IPS DF 6.9 (cell line): ENCODE data around the gene DEFB131B.
"Not testable (repeated sequence)": the region's sequence is repeated elsewhere in the genome, so short reads cannot be mapped to it uniquely, and the experiment has no call there.

ENCODE experiments used
- DNase-seq: peaks from one replicate; pipeline ENCODE4 v3.0.0-alpha.2; 2013; ENCODE audit warnings: low read depth, low spot score
- H3K27ac ChIP-seq: one replicate; pipeline ENCODE4 v1.5.1; 2013; ENCODE audit warnings: low read length, control low read depth
- H3K27me3 ChIP-seq: 2 replicates; pipeline ENCODE4 v1.6.1; 2013; ENCODE audit warnings: mild to moderate bottlenecking, low read length; ENCODE audit not compliant: control insufficient read depth, insufficient read depth
- H3K36me3 ChIP-seq: 2 replicates; pipeline ENCODE4 v1.6.1; 2013; ENCODE audit warnings: low read length; ENCODE audit not compliant: control insufficient read depth, insufficient read depth
- H3K4me1 ChIP-seq: 2 replicates; pipeline ENCODE4 v1.6.1; 2013; ENCODE audit warnings: low read length; ENCODE audit not compliant: control insufficient read depth, insufficient read depth
- H3K4me3 ChIP-seq: 2 replicates; pipeline ENCODE4 v1.5.1; 2013; ENCODE audit warnings: mild to moderate bottlenecking, low read length
- H3K9me3 ChIP-seq: 2 replicates; pipeline ENCODE4 v1.6.1; 2013; ENCODE audit warnings: low read length, inconsistent platforms; ENCODE audit not compliant: control insufficient read depth, insufficient read depth
- WGBS: extraction: QIAGEN DNeasy Blood & Tissue Kit; methylation state at CpG from one replicate; pipeline ENCODE4 v1.1.7; 2013; ENCODE audit warnings: mixed read lengths, missing lambda C conversion rate; ENCODE audit not compliant: insufficient read length, insufficient coverage; 5-methylcytosine and 5-hydroxymethylcytosine counted together

Gene DEFB131B

DNA sequence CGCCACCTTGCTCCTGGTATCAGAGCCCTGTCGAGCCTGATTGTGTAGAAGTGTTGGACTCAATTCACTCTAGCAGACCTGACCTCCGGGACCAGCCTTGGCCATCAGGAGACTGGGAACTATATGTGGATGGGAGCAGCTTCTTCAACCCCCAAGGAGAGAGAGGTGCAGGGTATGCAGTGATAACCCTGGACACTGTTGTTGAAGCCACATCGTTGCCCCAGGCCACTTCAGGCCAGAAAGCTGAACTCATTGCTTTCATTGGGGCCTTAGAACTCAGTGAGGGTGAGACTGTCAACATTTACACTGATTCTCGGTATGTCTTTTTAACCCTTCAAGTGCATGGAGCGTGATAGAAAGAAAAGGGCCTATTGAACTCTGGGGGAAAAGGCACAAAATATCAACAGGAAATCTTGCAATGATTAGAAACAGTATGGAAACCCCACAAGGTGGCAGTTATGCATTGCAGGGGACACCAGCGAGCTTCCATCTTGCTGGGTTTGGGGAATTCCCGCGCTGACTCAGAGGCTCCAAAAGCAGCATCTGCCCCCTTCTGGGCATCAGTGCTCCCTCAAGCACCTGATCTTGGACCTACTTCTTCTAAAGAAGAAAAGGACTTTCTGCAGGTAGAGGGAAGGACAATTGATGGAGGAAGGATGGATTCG lies 33.2 kb downstream of the DEFB131B start:
- H3K4me3 ChIP-seq, H3K27ac ChIP-seq, H3K27me3 ChIP-seq, DNase-seq, H3K36me3 ChIP-seq, H3K9me3 ChIP-seq, H3K4me1 ChIP-seq: not testable (repeated sequence)
- WGBS, result no CpG with 5 or more reads among the region's 10 CpGs

DNA sequence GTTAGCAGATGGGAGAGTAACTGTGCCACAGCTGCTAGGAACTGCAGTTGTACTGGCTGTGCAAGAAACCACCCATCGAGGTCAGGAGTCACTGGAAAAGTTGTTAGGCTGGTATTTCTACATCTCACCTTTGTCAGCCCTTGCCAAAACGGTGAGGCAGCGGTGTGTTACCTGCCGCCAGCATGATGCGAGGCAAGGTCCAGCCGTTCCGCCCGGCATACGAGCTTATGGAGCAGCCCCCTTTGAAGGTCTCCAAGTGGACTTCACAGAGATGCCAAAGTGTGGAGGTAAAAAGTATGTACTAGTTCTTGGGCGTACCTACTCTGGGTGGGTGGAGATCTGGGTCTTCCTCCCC lies 33.7 kb downstream of the DEFB131B start:
- not testable (repeated sequence) for H3K4me1 ChIP-seq, H3K9me3 ChIP-seq, H3K36me3 ChIP-seq, H3K4me3 ChIP-seq, DNase-seq, H3K27me3 ChIP-seq, H3K27ac ChIP-seq
- WGBS, result no CpG with 5 or more reads among the region's 10 CpGs

DNA sequence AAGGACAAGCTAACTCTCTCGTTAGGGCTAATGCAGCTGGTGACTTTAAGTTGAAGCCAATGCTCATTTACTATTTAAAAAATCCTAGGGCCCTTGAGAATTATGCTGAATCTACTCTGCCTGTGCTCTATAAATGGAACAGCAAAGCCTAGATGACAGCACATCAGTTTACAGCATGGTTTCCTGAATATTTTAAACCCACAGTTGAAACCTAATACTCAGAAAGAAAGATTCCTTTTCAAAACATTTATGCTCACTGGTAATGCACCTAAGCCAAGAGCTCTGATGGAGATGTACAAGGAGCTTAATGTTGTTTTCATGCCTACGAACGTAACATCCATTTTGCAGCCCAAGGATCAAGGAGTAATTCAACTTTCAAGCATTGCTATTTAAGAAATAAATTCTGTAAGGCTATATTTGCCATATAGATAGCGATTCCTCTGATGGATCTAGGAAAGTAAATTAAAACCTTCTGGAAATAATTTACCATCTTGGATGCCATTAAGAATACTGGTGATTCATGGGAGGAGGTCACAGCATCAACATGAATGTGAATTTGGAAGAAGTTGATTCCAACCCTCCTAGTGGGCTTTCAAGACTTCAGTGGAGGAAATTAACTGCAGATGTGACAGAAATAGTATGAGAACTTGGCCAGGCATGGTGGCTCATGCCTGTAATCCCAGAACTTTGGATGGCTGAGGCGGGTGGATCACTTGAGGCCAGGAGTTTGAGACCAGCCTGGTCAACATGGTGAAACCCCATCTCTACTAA lies 35.7 kb downstream of the DEFB131B start:
- no peak for DNase-seq
- Histone ChIP-seq H3K36me3 (peaks cover 3% of the 10 kb centered on the region; the same call in 1 of the 2 replicates), H3K4me1 (no peaks in the 10 kb centered on the region), H3K27ac (no peak overlapping the region), H3K27me3 (no peaks in the 10 kb centered on the region), H3K4me3 (no peak overlapping the region), H3K9me3 (no peaks in the 10 kb centered on the region)
- WGBS, result no CpG with 5 or more reads among the region's 5 CpGs

DNA sequence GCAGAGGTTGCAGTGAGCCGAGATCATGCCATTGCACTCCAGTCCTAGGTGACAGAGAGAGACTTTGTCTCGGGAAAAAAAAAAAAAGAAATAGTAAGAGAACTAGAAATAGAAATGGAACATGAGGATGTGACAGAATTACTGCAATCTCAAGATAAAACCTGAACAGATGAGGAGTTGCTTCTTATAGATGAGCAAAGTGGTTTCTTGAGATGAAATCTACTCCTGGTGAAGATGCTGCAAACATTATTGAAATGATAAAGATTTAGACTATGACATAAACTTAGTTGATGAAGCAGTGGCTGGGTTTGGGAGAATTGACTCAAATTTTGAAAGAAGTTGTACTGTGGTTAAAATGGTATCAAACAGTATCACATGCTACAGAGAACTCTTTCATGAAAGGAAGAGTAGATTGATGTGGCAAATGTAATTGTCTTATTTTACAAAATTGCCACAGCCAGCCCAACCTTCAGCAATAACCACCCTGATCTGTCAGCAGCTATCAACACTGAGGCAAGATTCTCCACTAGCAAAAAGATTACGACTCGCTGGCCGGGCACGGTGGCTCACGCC lies 36.5 kb downstream of the DEFB131B start:
- Histone ChIP-seq H3K4me3 (no peak overlapping the region), H3K9me3 (no peaks in the 10 kb centered on the region), H3K4me1 (no peaks in the 10 kb centered on the region), H3K27ac (no peak overlapping the region), H3K36me3 (peaks cover 3% of the 10 kb centered on the region; the same call in 1 of the 2 replicates), H3K27me3 (no peaks in the 10 kb centered on the region)
- no peak for DNase-seq
- WGBS, result no CpG with 5 or more reads among the region's 7 CpGs

DNA sequence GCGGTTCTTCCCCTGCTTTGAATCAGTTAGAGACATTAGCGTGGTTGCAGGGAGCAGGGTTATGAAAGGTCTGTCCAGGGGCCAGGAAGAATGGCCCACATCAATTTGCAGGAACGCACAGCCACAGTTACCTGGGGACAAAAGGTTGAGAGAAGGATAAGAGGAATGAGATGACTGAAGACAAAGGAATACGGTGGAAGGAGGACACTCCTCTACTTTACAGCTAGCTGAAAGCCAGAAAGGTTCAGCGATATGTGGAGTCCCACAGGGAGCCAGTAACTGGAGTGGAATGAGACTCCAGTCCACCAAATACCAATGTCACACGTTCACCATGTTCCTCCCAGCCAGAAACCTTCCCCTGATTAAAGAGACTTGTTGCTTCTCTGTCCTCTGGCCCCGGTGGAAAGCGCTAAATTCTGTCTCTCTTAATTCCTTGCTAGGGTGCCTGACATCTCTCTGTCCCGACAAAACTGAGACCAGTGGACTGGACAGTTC lies 39.4 kb downstream of the DEFB131B start:
- no peaks in the 10 kb centered on the region for H3K4me1 ChIP-seq
- no peaks in the 10 kb centered on the region for H3K9me3 ChIP-seq
- no peak overlapping the region for H3K4me3 ChIP-seq
- H3K27me3 ChIP-seq, result no peaks in the 10 kb centered on the region
- H3K36me3 ChIP-seq, result peaks cover 3% of the 10 kb centered on the region; the same call in 1 of the 2 replicates
- H3K27ac ChIP-seq, result no peak overlapping the region
- no peak for DNase-seq
- no CpG with 5 or more reads among the region's 9 CpGs for WGBS

DNA sequence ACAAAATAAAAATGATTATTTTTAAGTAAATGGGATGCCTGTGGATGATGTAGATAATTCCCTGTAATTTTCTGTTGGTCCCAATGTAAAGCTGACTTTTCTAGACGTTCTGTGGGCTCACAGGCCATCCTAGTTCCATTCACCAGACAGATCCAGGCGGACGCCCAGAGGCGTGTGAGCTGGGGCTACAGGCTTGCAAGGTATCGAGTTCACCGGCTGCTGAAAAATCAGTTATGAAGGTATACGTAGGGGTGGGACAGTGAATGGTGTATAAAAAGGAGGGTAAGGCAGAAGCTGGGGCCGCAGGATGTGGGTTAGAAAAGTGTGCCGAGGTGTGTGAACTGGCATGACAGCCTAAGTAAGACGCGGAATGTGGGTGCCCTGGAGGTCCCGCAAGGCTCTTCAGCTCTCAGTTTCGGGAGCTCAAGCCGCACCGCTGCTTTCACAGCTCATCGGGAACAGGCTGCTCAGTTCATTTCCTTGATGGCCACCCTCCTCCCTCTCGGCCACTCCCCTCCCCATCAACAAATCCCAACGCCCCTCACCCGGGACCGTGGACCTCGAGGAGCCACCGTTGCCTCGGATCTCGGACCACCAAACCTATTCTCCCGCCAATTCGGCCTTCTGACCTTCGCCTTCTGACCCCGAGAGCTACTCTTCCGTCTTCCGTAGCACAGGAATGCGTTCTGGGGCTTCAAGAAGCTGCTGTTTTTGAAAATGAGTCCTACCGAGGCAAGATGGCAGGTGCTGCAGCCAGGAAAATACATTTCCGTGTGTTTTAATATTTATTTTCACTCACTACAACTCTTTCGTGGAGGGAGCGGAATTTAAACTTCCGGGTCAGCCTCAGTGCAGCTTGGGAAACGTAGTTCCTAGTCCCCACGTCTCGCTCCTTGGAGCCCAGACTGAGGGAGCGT lies 49.8 kb downstream of the DEFB131B start, which contains the start of gene XNDC1N:
TSS of gene XNDC1N (minus strand) at position 775 of the 917 bp plus-strand sequence. CDS start 5,241 bp downstream, outside the sequence.
- H3K4me3 ChIP-seq, result peak within 1 kb of the TSS; percentile 90
- no peaks in the 10 kb centered on the region for H3K36me3 ChIP-seq
- DNase-seq, result peak; percentile 63

DNA sequence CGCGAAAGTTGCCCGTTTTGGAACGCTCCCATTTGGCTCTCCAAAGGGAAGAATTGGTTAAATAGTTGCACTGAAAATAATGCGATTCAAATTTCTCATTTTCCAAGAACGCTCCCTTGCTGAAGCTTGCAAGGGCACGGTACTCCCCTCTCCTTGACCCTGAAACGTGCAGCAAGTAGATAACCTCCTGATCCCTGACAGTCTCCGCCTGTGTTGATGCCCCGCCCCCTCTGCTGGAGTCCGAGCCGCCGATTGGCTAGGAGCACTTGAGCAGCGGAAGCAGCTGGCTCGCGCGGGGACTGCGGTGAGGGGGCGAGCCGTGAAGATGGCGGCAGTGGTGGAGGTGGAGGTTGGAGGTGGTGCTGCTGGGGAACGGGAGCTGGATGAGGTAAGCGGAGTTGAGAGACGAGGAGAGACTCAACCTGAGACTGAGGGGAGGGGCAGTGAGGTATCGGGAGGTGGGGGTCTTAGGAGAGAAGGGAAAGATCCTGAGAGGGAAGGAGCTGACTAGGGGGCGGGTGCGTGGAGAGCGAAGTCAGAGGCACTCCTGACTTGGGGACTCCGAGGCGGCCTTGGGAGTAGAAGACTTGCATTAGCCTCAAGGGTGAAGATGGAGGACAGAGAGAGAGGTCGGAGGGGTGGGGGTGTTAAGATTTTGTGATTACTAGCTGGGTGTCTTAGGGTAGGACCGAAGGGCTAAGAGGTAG lies 50.6 kb downstream of the DEFB131B start, which contains the start of gene RNF121:
TSS of gene RNF121 (plus strand) at position 310 of the 707 bp plus-strand sequence. CDS start at position 326, 16 bp downstream.
- Histone ChIP-seq H3K36me3 (no peaks in the 10 kb centered on the region), H3K9me3 (no peaks in the 10 kb centered on the region), H3K4me1 (peaks cover 1% of the 10 kb centered on the region; the same call in 1 of the 2 replicates), H3K27ac (no peak within 1 kb of the TSS), H3K4me3 (peak within 1 kb of the TSS; percentile 90), H3K27me3 (no peaks in the 10 kb centered on the region)
- DNase-seq, result peak; percentile 89
- no CpG with 5 or more reads among the region's 32 CpGs for WGBS

More for the DNA sequence above, 49.8 kb downstream of the DEFB131B start, which contains the start of gene XNDC1N:
- Histone ChIP-seq H3K4me1 (peaks cover 1% of the 10 kb centered on the region; the same call in 1 of the 2 replicates), H3K27me3 (no peaks in the 10 kb centered on the region), H3K27ac (no peak within 1 kb of the TSS), H3K9me3 (no peaks in the 10 kb centered on the region)
- WGBS, result no CpG with 5 or more reads among the region's 40 CpGs

DNA sequence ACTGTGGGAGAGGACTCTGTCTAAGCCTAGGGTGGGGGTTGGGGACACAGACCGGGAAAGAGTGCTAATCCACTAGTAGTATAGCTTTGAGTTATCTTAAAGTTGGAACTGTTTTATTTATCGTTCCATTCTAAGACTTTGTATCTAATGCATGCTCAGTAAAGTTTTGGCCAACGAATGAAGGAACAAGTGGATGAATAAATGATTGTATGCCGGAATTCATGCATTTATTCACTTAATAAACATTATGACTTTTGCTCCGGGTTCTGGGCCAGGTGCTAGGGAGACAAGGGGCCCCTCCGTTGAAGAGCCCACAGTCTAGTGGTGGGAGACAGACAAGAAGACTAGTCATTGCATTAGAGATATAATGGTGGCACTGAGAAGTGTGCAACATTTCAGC lies 51.2 kb downstream of the DEFB131B start:
- H3K27me3 ChIP-seq, result no peaks in the 10 kb centered on the region
- DNase-seq, result no peak
- H3K4me3 ChIP-seq, result peak overlapping the region; percentile 90; the same call in 1 of the 2 replicates
- peaks cover 1% of the 10 kb centered on the region; the same call in 1 of the 2 replicates for H3K4me1 ChIP-seq
- no CpG with 5 or more reads among the region's 6 CpGs for WGBS
- no peak overlapping the region for H3K27ac ChIP-seq
- no peaks in the 10 kb centered on the region for H3K36me3 ChIP-seq
- H3K9me3 ChIP-seq, result no peaks in the 10 kb centered on the region

DNA sequence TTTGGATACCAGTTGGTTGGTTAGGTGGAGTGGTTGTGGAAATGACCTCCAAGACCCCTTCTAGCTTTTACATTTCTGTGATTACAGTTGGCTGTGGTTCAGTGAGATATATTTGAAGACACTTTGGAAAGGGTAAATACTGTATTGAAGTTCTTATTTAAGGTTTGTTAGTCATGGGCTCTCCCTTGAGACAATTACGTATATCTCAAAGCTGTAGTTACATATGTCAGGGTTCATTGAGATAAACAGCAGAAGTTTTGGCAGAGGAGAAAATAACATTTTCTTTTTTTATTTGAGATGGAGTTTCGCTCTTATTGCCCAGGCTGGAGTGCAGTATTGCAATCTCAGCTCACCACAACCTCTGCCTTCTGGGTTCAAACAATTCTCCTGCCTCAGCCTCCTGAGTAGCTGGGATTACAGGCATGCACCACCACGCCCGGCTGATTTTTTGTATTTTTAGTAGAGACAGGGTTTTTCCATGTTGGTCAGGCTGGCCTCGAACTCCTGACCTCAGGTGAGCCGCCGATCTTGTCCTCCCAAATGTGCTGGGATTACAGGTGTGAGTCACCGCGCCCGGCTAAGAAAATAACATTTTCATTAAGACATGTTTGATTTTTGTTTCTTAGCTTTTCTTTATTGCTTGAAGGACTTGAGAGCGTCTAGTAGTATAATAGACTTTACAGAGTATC lies 52.4 kb downstream of the DEFB131B start:
- H3K27ac ChIP-seq, result no peak overlapping the region
- no peak for DNase-seq
- H3K27me3 ChIP-seq, result no peaks in the 10 kb centered on the region
- WGBS, result no CpG with 5 or more reads among the region's 11 CpGs
- no peaks in the 10 kb centered on the region for H3K9me3 ChIP-seq
- H3K4me3 ChIP-seq, result no peak overlapping the region
- H3K36me3 ChIP-seq, result no peaks in the 10 kb centered on the region
- peaks cover 1% of the 10 kb centered on the region; the same call in 1 of the 2 replicates for H3K4me1 ChIP-seq
